Measurements from ENCODE around the gene ENKD1. TPM values are rescaled to one million over a fixed set of nuclear protein-coding genes. Genes with fewer than 3 reads are reported as not detected.
A peak's percentile ranks its signal among the peaks of the same experiment; 100 is the strongest.

Gene ENKD1
- total and polyA plus RNA-seq, 2 of the 13 experiments (the other 11 are each of a cell fraction or from before 2014, with no cell fraction given), result 10.8 to 20.8 TPM

DNA sequence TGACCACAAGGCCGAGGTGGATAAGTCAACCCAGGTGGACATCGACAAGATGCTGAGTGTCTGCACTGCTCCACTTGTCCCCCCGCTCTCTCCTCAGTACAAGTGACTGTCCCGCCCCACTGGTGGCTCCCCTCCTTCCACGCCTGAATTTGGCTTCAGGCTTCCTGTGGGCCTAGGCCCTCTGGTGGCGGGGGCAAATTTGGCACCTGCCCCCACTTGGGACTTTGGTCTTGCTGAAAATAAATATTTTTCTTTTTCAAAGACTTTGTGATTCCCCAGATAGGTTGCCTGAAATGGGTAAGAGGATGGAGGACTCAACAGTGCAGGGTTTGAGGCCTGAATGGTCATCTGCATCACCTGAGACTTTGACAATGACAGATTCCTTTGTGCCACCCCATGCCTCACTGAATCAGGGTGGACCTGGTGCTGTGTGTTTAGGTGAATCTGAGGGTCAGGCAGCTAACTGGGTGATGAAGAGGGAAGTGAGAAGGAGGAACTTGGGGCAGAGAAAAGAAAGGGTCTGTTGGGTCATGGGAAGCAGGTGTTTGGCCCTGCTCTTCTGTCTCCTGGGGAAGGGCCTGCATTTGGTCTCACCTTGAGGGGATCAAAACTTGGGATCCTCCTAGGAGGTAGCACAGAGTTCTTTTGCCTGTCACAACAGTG, 2.1 kb upstream of the ENKD1 start (continued):
- TF ChIP-seq PHF21A (CRISPR knock-in tag; IDR thresholded peaks at IDR 0.05) (0 out of 2 replicates have a peak, but pooled peaks have one; percentile 29), NAIF1 (CRISPR knock-in tag; IDR thresholded peaks at IDR 0.05; ENCODE audit: borderline replicate concordance) (no peak), GZF1 (CRISPR knock-in tag; IDR thresholded peaks at IDR 0.05) (0 out of 2 replicates have a peak, but pooled peaks have one; percentile 13), RAD21 (CRISPR knock-in tag; IDR thresholded peaks at IDR 0.05) (no peak), ZBTB7B (CRISPR knock-in tag; IDR thresholded peaks at IDR 0.05) (no peak), DNMT1 (CRISPR knock-in tag; IDR thresholded peaks at IDR 0.05) (0 out of 2 replicates have a peak, but pooled peaks have one; percentile 7), PAF1 (CRISPR knock-in tag; IDR thresholded peaks at IDR 0.05) (no peak), ZNF784 (CRISPR knock-in tag; IDR thresholded peaks at IDR 0.05; ENCODE audit: borderline replicate concordance) (no peak), ZNF34 (CRISPR knock-in tag; IDR thresholded peaks at IDR 0.05; ENCODE audit: borderline replicate concordance) (no peak), XRCC5 (optimal IDR thresholded peaks at IDR 0.05; ENCODE audit: low read length) (no peak), POLR2A (IDR thresholded peaks at IDR 0.05; ENCODE audit: insufficient read depth in 1 of 2, low read depth in 2 of 2, low read length in 2 of 2) (no peak), KIAA2018 (CRISPR knock-in tag; IDR thresholded peaks at IDR 0.05; ENCODE audit: borderline replicate concordance) (no peak), ZNF790 (CRISPR knock-in tag; IDR thresholded peaks at IDR 0.05; ENCODE audit: borderline replicate concordance) (no peak), GPN1 (CRISPR knock-in tag; IDR thresholded peaks at IDR 0.05; ENCODE audit: borderline replicate concordance) (no peak), NFYC (CRISPR knock-in tag; IDR thresholded peaks at IDR 0.05) (no peak), BRD4 (CRISPR knock-in tag; IDR thresholded peaks at IDR 0.05) (0 out of 2 replicates have a peak, but pooled peaks have one; percentile 17), ATF3 (CRISPR knock-in tag; IDR thresholded peaks at IDR 0.05) (no peak), SNRNP70 (IDR thresholded peaks at IDR 0.05; ENCODE audit: low read depth, low read length) (no peak), ZNF274 (CRISPR knock-in tag; IDR thresholded peaks at IDR 0.05) (no peak)
- TF ChIP-seq, protein P1, sequence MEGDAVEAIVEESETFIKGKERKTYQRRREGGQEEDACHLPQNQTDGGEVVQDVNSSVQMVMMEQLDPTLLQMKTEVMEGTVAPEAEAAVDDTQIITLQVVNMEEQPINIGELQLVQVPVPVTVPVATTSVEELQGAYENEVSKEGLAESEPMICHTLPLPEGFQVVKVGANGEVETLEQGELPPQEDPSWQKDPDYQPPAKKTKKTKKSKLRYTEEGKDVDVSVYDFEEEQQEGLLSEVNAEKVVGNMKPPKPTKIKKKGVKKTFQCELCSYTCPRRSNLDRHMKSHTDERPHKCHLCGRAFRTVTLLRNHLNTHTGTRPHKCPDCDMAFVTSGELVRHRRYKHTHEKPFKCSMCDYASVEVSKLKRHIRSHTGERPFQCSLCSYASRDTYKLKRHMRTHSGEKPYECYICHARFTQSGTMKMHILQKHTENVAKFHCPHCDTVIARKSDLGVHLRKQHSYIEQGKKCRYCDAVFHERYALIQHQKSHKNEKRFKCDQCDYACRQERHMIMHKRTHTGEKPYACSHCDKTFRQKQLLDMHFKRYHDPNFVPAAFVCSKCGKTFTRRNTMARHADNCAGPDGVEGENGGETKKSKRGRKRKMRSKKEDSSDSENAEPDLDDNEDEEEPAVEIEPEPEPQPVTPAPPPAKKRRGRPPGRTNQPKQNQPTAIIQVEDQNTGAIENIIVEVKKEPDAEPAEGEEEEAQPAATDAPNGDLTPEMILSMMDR (CRISPR knock-in tag; IDR thresholded peaks at IDR 0.05), result no peak

Data from HepG2 (cell line).